Lower leg skin (tissue), 4 donors: ENCODE data around the gene FAM24B. TPM values are rescaled to one million over a fixed set of nuclear protein-coding genes. Genes with fewer than 3 reads are reported as not detected.
"Not testable (repeated sequence)": the region's sequence is repeated elsewhere in the genome, so short reads cannot be mapped to it uniquely, and the experiment has no call there.

ENCODE experiments used
- DNase-seq, 2 donors: peaks; one replicate each; pipeline ENCODE4 v3.0.0-alpha.2; 2019; ENCODE audit warnings: low spot score in 2 of 2
- H3K4me3 ChIP-seq: fragments of 200-600 bp; sonication (generic); 2 replicates; pipeline ENCODE4 v1.5.1; 2017; ENCODE audit warnings: mild to moderate bottlenecking, low read depth; ENCODE audit not compliant: poor library complexity, severe bottlenecking
- POLR2A ChIP-seq, 2 donors: fragments of 450-650 bp; IDR thresholded peaks; one replicate each; pipeline ENCODE4 v1.6.1; 2016 to 2017; ENCODE audit warnings: antibody characterized with exemption in 2 of 2, mild to moderate bottlenecking in 1 of 2, moderate library complexity in 1 of 2
- WGBS, 2 donors: methylation state at CpG; one replicate each; pipeline ENCODE4 v1.1.5; 2018; 5-methylcytosine and 5-hydroxymethylcytosine counted together
- intact Hi-C: fragments of 100-400 bp; cut with DNase I; formaldehyde crosslinking; loops from one replicate; pipeline ENCODE4 v1.15.0; 2023; ENCODE audit warnings: low total_unique reads
- total RNA-seq, 4 donors: library from RNA; depleted of rRNA; stranded (reverse); fragments of >200 nt; gene quantifications; one replicate each; pipeline ENCODE4 v1.1.0, GENCODE V29; 2016
- TF ChIP-seq, protein P1 (sequence below), 3 donors: fragments of 450-650 bp; IDR thresholded peaks; one replicate each; pipeline ENCODE4 v1.5.1; 2016; ENCODE audit warnings: antibody characterized with exemption in 3 of 3, mild to moderate bottlenecking in 3 of 3, moderate library complexity in 2 of 3

FAM24B gene
- total RNA-seq, 4 donors from 2014 or later = 1.4 to 5.3 (median 4.0) TPM

DNA sequence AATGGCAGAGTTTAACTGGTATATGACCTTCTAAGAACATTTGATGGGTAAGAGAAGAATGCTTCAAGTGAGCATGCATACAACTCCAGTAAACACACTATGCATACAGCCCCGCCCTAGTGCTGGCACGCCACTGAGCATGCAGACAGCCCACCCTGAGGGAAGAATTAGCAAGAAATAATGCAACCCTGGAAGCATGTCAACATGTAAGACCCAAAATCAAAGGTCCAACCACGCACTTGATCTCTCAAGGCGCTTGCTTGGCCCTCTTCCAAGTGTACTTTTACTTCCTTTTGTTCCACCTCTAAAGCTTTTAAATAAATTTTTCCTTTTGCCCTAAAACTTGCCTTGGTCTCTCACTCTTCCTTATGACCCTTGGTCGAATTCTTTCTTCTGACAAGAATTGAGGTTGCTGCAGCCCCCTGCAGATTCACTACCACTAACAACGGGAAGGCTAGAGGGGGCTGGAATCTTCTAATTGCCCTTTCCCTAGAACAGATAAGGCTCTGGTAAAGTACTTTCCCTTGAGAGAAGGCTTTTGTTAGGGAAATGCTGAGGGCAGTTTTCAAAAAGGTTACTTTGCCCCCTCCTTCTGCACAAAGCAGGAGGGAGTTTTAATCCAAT lies 3.4 kb downstream of the FAM24B start:
- 51 to 52% methylated on average over 6 of the region's 6 CpGs for WGBS, 2 donors
- no peak for DNase-seq
- no peak overlapping the region for H3K4me3 ChIP-seq
- TF ChIP-seq POLR2A (IDR thresholded peaks at IDR 0.05) = no peak
- TF ChIP-seq, protein P1, sequence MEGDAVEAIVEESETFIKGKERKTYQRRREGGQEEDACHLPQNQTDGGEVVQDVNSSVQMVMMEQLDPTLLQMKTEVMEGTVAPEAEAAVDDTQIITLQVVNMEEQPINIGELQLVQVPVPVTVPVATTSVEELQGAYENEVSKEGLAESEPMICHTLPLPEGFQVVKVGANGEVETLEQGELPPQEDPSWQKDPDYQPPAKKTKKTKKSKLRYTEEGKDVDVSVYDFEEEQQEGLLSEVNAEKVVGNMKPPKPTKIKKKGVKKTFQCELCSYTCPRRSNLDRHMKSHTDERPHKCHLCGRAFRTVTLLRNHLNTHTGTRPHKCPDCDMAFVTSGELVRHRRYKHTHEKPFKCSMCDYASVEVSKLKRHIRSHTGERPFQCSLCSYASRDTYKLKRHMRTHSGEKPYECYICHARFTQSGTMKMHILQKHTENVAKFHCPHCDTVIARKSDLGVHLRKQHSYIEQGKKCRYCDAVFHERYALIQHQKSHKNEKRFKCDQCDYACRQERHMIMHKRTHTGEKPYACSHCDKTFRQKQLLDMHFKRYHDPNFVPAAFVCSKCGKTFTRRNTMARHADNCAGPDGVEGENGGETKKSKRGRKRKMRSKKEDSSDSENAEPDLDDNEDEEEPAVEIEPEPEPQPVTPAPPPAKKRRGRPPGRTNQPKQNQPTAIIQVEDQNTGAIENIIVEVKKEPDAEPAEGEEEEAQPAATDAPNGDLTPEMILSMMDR (IDR thresholded peaks at IDR 0.05) = no peak
- intact Hi-C loops = no loop called here

- DNase-seq, intact Hi-C loops, H3K4me3 ChIP-seq: not testable (repeated sequence)
- 95 to 100% methylated on average over 2 of the region's 2 CpGs for WGBS, 2 donors
Measured at GRCh38 chr10:122871947-122872346, 7.4 kb downstream of the FAM24B start.

DNA sequence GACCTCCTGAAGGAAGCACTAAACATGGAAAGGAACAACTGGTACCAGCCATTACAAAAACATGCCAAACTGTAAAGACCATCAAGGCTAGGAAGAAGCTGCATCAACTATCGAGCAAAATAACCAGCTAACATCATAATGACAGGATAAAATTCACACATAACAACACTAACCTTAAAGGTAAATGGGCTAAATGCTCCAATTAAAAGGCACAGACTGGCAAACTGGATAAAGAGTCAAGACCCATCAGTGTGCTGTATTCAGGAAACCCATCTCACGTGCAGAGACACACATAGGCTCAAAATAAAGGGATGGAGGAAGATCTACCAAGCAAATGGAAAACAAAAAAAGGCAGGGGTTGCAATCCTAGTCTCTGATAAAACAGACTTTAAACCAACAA lies 10.6 kb downstream of the FAM24B start:
- WGBS, 2 donors = 81 to 88% methylated on average over 1 to 2 of the region's 2 CpGs
- intact Hi-C loops, DNase-seq, H3K4me3 ChIP-seq: not testable (repeated sequence)

DNA sequence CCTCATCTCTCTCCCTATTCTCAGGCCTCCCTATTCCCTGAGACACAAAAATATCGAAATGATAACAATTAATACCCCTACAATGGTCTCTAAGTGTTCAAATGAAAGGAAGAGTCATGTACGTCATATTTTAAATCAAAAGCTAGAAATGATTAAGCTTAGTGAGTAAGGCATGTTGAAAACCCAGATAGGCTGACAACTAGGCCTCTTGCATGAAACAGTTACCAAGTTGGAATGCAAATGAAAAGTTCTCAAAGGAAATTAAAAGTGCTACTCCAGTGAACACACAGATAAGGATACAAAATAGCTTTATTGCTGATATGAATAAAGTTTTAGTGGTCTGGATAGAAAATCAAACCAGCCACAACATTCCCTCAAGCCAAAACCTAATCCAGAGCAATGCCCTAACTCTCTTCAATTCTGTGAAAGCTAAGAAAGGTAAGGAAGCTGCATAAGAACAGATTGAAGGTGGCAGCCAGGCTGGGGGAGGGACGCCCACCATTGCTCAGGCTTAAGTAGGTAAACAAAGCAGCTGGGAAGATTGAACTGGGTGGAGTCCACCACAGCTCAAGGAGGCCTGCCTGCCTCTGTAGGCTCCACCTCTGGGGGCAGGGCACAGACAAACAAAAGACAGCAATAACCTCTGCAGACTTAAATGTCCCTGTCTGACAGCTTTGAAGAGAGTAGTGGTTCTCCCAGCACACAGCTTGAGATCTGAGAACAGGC lies 12.5 kb downstream of the FAM24B start:
- DNase-seq, H3K4me3 ChIP-seq, intact Hi-C loops: not testable (repeated sequence)
- WGBS, 2 donors = 91 to 92% methylated on average over 3 of the region's 3 CpGs

GRCh38 chr10:122864901-122865300 lies 14.5 kb downstream of the FAM24B start:
- no peak for DNase-seq
- no peak for TF ChIP-seq POLR2A (IDR thresholded peaks at IDR 0.05)
- TF ChIP-seq, protein P1 (IDR thresholded peaks at IDR 0.05) = no peak
- 95% methylated on average over 1 of the region's 1 CpG for WGBS, 2 donors
- no peak overlapping the region for H3K4me3 ChIP-seq
- intact Hi-C loops = no loop called here

GRCh38 chr10:122864194-122864592 lies 15.2 kb downstream of the FAM24B start:
- DNase-seq = no peak
- intact Hi-C loops = no loop called here
- H3K4me3 ChIP-seq = no peak overlapping the region
- TF ChIP-seq POLR2A (IDR thresholded peaks at IDR 0.05) = no peak
- TF ChIP-seq, protein P1 (IDR thresholded peaks at IDR 0.05) = no peak
- 94 to 97% methylated on average over 2 of the region's 2 CpGs for WGBS, 2 donors

DNA sequence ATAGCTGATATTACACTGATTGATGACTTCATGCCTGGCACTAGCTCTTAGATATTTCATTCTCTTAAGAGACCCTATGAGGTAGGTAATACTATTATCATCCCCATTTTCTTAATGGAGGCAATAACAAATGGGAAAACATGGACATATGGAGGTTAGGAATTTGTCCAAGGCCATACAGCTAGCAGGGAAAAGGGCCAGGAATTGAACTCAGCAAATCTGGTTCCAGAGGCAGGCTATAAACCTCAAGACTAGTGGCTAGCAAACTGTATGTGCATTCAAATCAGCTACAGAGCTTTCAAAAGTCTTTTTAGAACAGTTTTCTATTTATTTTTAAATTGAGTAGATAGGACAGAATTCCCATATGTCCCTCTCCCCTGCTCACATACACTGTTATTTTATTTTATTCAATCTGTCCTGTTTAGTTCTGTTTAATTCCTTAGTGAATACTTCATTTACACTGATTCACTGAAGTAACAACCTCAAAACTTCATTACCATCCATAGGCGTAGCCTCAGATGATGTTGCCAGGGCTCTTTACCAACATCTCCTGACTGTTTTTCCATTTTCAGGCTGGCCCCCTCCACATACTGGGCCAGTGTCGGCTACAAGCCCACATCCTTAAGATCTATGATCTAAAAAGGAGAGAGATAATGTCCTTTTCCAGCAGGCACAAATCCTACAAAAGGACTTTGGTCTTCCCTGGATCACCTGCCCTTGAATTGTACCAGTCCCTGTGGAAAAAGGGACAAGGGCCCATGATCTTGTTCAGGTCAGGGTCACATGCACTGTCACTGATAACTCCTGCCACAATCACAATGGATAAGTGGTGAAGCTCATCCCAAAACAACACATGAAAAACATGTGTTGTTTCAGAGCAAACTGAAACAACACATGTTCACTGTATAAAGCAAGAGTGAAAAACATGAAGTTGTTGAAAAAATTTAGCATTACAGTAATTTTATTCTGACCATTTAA lies 15.9 kb downstream of the FAM24B start:
- intact Hi-C loops = no loop called here
- no peak for DNase-seq
- WGBS, 2 donors = 78 to 89% methylated on average over 2 of the region's 2 CpGs
- TF ChIP-seq POLR2A (IDR thresholded peaks at IDR 0.05) = no peak
- TF ChIP-seq, protein P1 (IDR thresholded peaks at IDR 0.05) = no peak
- no peak overlapping the region for H3K4me3 ChIP-seq
